Esophagus muscularis mucosa (tissue), 4 donors: ENCODE results near the gene BFSP1.

Experiments used
- CTCF ChIP-seq, 3 experiments: fragments of 200-600 bp in 2 of 3; fragments of 450-650 bp in 1 of 3; sonication (generic) in 2 of 3; IDR thresholded peaks; one replicate each; pipeline ENCODE4 v1.5.1; 2017 to 2019; ENCODE audit warnings: antibody characterized with exemption in 3 of 3, mild to moderate bottlenecking in 2 of 3, moderate library complexity in 1 of 3
- EP300 ChIP-seq: sonication (generic); formaldehyde crosslinking; IDR thresholded peaks from one replicate; pipeline ENCODE4 v1.6.1; 2017; ENCODE audit warnings: antibody characterized with exemption
- POLR2A ChIP-seq: fragments of 450-650 bp; IDR thresholded peaks from one replicate; pipeline ENCODE4 v1.6.1; 2017; ENCODE audit warnings: antibody characterized with exemption, moderate library complexity, mild to moderate bottlenecking, low read depth
- POLR2AphosphoS5 ChIP-seq, 2 donors: sonication (generic); formaldehyde crosslinking; IDR thresholded peaks; one replicate each; pipeline ENCODE4 v1.6.1; 2017; ENCODE audit warnings: antibody characterized with exemption in 2 of 2

GRCh38 chr20:17536944-17537444 lies 5.8 kb upstream of the BFSP1 start:
- TF ChIP-seq POLR2AphosphoS5 (IDR thresholded peaks at IDR 0.05) (peak; percentile 78 to 80), EP300 (no peak), CTCF (IDR thresholded peaks at IDR 0.05) (peak; percentile 89 to 95 (median 93)), POLR2A (no peak)
